OCI-LY3 (cell line): ENCODE data around the gene PSMF1.

ENCODE experiments used
- H2AFZ ChIP-seq: fragments of 200-600, 300-600 bp; shearing (Covaris generic); 2 replicates; pipeline ENCODE4 v1.6.0; 2014; ENCODE audit warnings: antibody characterized with exemption, low read depth, low read length
- H3K27ac ChIP-seq: fragments of 200-600, 300-600 bp; sonication (generic); 2 replicates; pipeline ENCODE4 v1.5.1; 2014; ENCODE audit warnings: mild to moderate bottlenecking, low read length, moderate library complexity, mixed read lengths
- H3K27me3 ChIP-seq: fragments of 200-600, 300-600 bp; sonication (generic); 2 replicates; pipeline ENCODE4 v1.6.1; 2014; ENCODE audit warnings: low read depth, low read length, mixed read lengths
- H3K36me3 ChIP-seq: fragments of 200-600, 300-600 bp; sonication (generic); replicated peaks from 2 replicates; pipeline ENCODE3; 2014; ENCODE audit warnings: low read depth, low read length, mixed read lengths
- H3K4me1 ChIP-seq: fragments of 300-600, 200-600 bp; sonication (generic); 2 replicates; pipeline ENCODE4 v1.6.1; 2014; ENCODE audit warnings: low read length, mixed read lengths
- H3K4me2 ChIP-seq: fragments of 200-600, 300-600 bp; sonication (generic); 2 replicates; pipeline ENCODE4 v1.6.1; 2014; ENCODE audit warnings: low read length, mixed read lengths
- H3K4me3 ChIP-seq: fragments of 300-600, 200-600 bp; sonication (generic); 2 replicates; pipeline ENCODE4 v1.5.1; 2014; ENCODE audit warnings: antibody characterized with exemption, mild to moderate bottlenecking, low read length, moderate library complexity
- H3K79me2 ChIP-seq: fragments of 300-600, 200-600 bp; shearing (Covaris generic); 2 replicates; pipeline ENCODE4 v1.6.1; 2014; ENCODE audit warnings: mild to moderate bottlenecking, low read length, mixed read lengths
- H3K9ac ChIP-seq: fragments of 300-600, 200-600 bp; shearing (Covaris generic); 2 replicates; pipeline ENCODE4 v1.6.0; 2014; ENCODE audit warnings: mild to moderate bottlenecking, low read length, moderate library complexity
- H3K9me3 ChIP-seq: fragments of 200-600, 300-600 bp; shearing (Covaris generic); 2 replicates; pipeline ENCODE4 v1.6.1; 2014; ENCODE audit warnings: low read length, mixed read lengths; ENCODE audit not compliant: insufficient read depth
- H4K20me1 ChIP-seq: fragments of 200-600, 300-600 bp; sonication (generic); 2 replicates; pipeline ENCODE4 v1.6.1; 2016; ENCODE audit warnings: low read length, mixed read lengths; ENCODE audit not compliant: insufficient read depth
- EZH2phosphoT487 ChIP-seq: fragments of 200-600 bp; shearing (Covaris generic); IDR thresholded peaks from 2 replicates; pipeline ENCODE4 v1.6.1; 2018; ENCODE audit warnings: antibody characterized with exemption, mixed run types, low read depth
- TF ChIP-seq, protein P1 (sequence below): fragments of 200-600, 300-600 bp; sonication (generic); IDR thresholded peaks from 2 replicates; pipeline ENCODE4 v1.5.1; 2014; ENCODE audit warnings: antibody characterized with exemption, low read length, low read depth

Gene PSMF1

DNA sequence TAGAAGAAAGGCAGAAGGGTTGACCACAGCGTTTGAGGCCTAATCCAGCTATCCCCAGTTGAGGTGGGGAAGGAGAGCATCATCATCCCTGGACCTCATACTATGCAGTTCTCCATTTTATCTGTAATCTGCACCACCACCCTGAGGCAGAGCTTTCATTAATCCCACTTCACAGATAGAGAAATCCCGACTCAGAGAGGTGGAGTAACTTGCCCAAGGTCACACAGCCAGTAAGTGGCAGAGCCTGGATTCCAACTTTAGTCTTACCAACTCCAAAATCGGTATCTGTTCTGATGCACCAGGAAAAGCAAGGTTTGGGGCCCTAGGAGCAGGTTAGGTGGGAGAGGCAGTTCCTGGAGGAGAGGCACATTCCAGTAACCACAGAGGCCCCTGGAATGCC is 59.7 kb downstream of the PSMF1 start:
- no peak overlapping the region for H3K4me3 ChIP-seq
- no peak overlapping the region for H3K9ac ChIP-seq
- H3K27ac ChIP-seq: no peak overlapping the region
- H3K79me2 ChIP-seq: no peaks in the 10 kb centered on the region
- H2AFZ ChIP-seq: no peak overlapping the region
- no peaks in the 10 kb centered on the region for H3K9me3 ChIP-seq
- no peak for TF ChIP-seq EZH2phosphoT487
- TF ChIP-seq, protein P1, sequence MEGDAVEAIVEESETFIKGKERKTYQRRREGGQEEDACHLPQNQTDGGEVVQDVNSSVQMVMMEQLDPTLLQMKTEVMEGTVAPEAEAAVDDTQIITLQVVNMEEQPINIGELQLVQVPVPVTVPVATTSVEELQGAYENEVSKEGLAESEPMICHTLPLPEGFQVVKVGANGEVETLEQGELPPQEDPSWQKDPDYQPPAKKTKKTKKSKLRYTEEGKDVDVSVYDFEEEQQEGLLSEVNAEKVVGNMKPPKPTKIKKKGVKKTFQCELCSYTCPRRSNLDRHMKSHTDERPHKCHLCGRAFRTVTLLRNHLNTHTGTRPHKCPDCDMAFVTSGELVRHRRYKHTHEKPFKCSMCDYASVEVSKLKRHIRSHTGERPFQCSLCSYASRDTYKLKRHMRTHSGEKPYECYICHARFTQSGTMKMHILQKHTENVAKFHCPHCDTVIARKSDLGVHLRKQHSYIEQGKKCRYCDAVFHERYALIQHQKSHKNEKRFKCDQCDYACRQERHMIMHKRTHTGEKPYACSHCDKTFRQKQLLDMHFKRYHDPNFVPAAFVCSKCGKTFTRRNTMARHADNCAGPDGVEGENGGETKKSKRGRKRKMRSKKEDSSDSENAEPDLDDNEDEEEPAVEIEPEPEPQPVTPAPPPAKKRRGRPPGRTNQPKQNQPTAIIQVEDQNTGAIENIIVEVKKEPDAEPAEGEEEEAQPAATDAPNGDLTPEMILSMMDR: no peak
- no peak overlapping the region for H3K4me2 ChIP-seq
- H4K20me1 ChIP-seq: no peaks in the 10 kb centered on the region
- peaks cover 5% of the 10 kb centered on the region for H3K36me3 ChIP-seq
- no peaks in the 10 kb centered on the region for H3K27me3 ChIP-seq
- no peaks in the 10 kb centered on the region for H3K4me1 ChIP-seq

DNA sequence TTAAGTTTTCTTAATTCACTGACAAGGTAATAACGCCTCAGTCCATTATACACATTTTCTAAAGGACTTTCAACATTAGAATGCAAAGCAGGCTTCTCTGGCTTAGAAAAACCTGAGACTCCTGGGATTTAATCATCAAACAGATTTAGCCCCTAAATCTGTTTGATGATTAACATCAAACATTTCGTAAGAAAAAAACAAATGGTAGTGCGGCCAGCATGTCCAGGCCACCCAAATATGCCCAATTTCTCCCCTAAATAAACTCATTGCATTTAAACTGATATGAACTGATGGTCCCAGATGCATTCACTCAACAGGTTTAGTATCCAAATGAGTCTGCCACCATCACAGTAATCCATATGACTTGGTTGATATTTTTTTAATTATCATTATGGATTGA is 60.2 kb downstream of the PSMF1 start:
- no peaks in the 10 kb centered on the region for H3K9me3 ChIP-seq
- H3K79me2 ChIP-seq: no peaks in the 10 kb centered on the region
- no peak overlapping the region for H3K27ac ChIP-seq
- peaks cover 1% of the 10 kb centered on the region for H3K36me3 ChIP-seq
- no peaks in the 10 kb centered on the region for H3K27me3 ChIP-seq
- no peaks in the 10 kb centered on the region for H4K20me1 ChIP-seq
- no peaks in the 10 kb centered on the region for H3K4me1 ChIP-seq
- no peak overlapping the region for H3K9ac ChIP-seq
- H2AFZ ChIP-seq: no peak overlapping the region
- no peak overlapping the region for H3K4me3 ChIP-seq
- TF ChIP-seq EZH2phosphoT487: no peak
- TF ChIP-seq, protein P1: no peak
- H3K4me2 ChIP-seq: no peak overlapping the region

DNA sequence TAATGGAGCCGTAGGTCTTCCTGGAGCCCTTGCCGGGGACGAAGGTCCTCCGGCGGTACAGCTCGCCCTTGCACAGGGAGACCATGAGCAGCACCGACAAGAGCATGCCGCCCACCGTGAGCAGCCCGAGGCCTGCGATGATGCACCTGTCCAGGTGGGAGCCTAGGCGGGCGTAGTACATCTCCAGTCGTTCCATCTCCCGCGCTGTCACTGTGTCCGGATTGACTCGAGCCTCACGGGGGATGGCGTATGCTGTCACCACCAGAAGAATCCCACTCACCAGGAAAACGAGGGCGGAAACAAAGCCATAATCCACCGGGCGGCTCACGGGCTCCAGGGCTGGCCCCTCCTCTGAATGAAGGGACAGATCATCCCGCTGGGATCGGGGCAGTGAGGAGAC is 62.5 kb downstream of the PSMF1 start:
- H4K20me1 ChIP-seq: no peaks in the 10 kb centered on the region
- TF ChIP-seq EZH2phosphoT487: no peak
- TF ChIP-seq, protein P1: no peak
- no peaks in the 10 kb centered on the region for H3K4me1 ChIP-seq
- no peaks in the 10 kb centered on the region for H3K9me3 ChIP-seq
- no peak overlapping the region for H3K27ac ChIP-seq
- H2AFZ ChIP-seq: no peak overlapping the region
- H3K27me3 ChIP-seq: no peaks in the 10 kb centered on the region
- no peak overlapping the region for H3K4me3 ChIP-seq
- H3K79me2 ChIP-seq: no peaks in the 10 kb centered on the region
- H3K36me3 ChIP-seq: no peaks in the 10 kb centered on the region
- no peak overlapping the region for H3K4me2 ChIP-seq
- H3K9ac ChIP-seq: no peak overlapping the region

GRCh38 chr20:1182106-1182505 is 63.7 kb downstream of the PSMF1 start:
- Histone ChIP-seq H3K36me3 (no peaks in the 10 kb centered on the region), H3K4me2 (no peak overlapping the region), H3K27ac (no peak overlapping the region), H3K9ac (no peak overlapping the region), H3K4me1 (no peaks in the 10 kb centered on the region), H3K79me2 (no peaks in the 10 kb centered on the region), H3K4me3 (no peak overlapping the region), H3K9me3 (no peaks in the 10 kb centered on the region), H4K20me1 (no peaks in the 10 kb centered on the region), H2AFZ (no peak overlapping the region), H3K27me3 (no peaks in the 10 kb centered on the region)
- TF ChIP-seq, protein P1: no peak
- TF ChIP-seq EZH2phosphoT487: no peak
